OCI-LY7 (cell line): ENCODE measurements around the gene MYOM3. TPM values are rescaled to one million over a fixed set of nuclear protein-coding genes. Genes with fewer than 3 reads are reported as not detected.

Experiments used
- BruUV-seq: library from RNA; stranded (reverse); fragments of 400-500 nt; replicated peaks from 2 replicates; lab custom pipeline; 2021; lab: Mats Ljungman, UMichigan
- CTCF ChIA-PET: fragments of 300-600 bp; sonication (Branson Sonifier 250); formaldehyde crosslinking; loops from one replicate; lab custom pipeline; 2022; ENCODE audit warnings: antibody characterized with exemption; ENCODE audit not compliant: unreplicated experiment; lab: Charles Lee
- POLR2A ChIA-PET: fragments of 300-600 bp; sonication (Branson Sonifier 250); formaldehyde crosslinking; loops from one replicate; lab custom pipeline; 2022; ENCODE audit warnings: antibody characterized with exemption; lab: Charles Lee
- DNase-seq: peaks from one replicate; pipeline ENCODE4 v3.0.0-alpha.2; 2015; ENCODE audit warnings: low spot score
- H2AFZ ChIP-seq: fragments of 200-600 bp; sonication (generic), shearing (Covaris generic); 2 replicates; pipeline ENCODE4 v1.6.1; 2014; ENCODE audit warnings: mild to moderate bottlenecking, antibody characterized with exemption, low read length, moderate library complexity
- H3K27ac ChIP-seq: fragments of 200-600 bp; sonication (generic); 2 replicates; pipeline ENCODE4 v1.5.1; 2014; ENCODE audit warnings: mixed run types, low read depth, mild to moderate bottlenecking, moderate library complexity, low read length, inconsistent platforms; ENCODE audit not compliant: poor library complexity, severe bottlenecking
- H3K36me3 ChIP-seq: fragments of 200-600 bp; sonication (generic); 2 replicates; pipeline ENCODE4 v1.6.1; 2014; ENCODE audit warnings: mild to moderate bottlenecking, antibody characterized with exemption, low read length, moderate library complexity, mixed read lengths; ENCODE audit not compliant: insufficient read depth
- H3K4me1 ChIP-seq: fragments of 200-600 bp; sonication (generic); 2 replicates; pipeline ENCODE4 v1.5.1; 2014; ENCODE audit warnings: mild to moderate bottlenecking, low read length; ENCODE audit not compliant: insufficient read depth, poor library complexity, severe bottlenecking
- H3K4me2 ChIP-seq: fragments of 200-600 bp; sonication (generic); 2 replicates; pipeline ENCODE4 v1.6.1; 2014; ENCODE audit warnings: mild to moderate bottlenecking, low read length
- H3K4me3 ChIP-seq: fragments of 200-600 bp; sonication (generic); 2 replicates; pipeline ENCODE4 v1.5.1; 2014; ENCODE audit warnings: mild to moderate bottlenecking, low read depth, low read length; ENCODE audit not compliant: poor library complexity, severe bottlenecking
- H3K79me2 ChIP-seq: fragments of 200-600 bp; sonication (generic); 2 replicates; pipeline ENCODE4 v1.6.1; 2016; ENCODE audit warnings: low read depth, mild to moderate bottlenecking, low read length, moderate library complexity, mixed read lengths; ENCODE audit not compliant: insufficient read depth
- H3K9me2 ChIP-seq: fragments of 200-600 bp; sonication (generic); 2 replicates; pipeline ENCODE4 v1.6.1; 2016; ENCODE audit warnings: mild to moderate bottlenecking, low read length, mixed read lengths; ENCODE audit not compliant: insufficient read depth
- H3K9me3 ChIP-seq: fragments of 200-600 bp; sonication (generic); 2 replicates; pipeline ENCODE4 v1.6.1; 2014; ENCODE audit warnings: mild to moderate bottlenecking, mixed run types, low read length, mixed read lengths
- H4K20me1 ChIP-seq: fragments of 200-600 bp; sonication (generic); 2 replicates; pipeline ENCODE4 v1.6.1; 2014; ENCODE audit warnings: mild to moderate bottlenecking, antibody characterized with exemption, low read length, moderate library complexity, mixed read lengths; ENCODE audit not compliant: insufficient read depth
- CTCF ChIP-seq: fragments of 200-600 bp; sonication (generic); conservative IDR thresholded peaks from 2 replicates; pipeline ENCODE4 v1.5.1; 2014; ENCODE audit warnings: mild to moderate bottlenecking, antibody characterized with exemption, low read length, moderate library complexity, mixed read lengths
- EZH2phosphoT487 ChIP-seq: fragments of 200-600 bp; sonication (generic); IDR thresholded peaks from 2 replicates; pipeline ENCODE4 v1.6.1; 2018; ENCODE audit warnings: low read depth, borderline replicate concordance, mild to moderate bottlenecking, mixed run types, antibody characterized with exemption, low read length, moderate library complexity, mixed read lengths
- intact Hi-C: fragments of 100-400 bp; cut with micrococcal nuclease; formaldehyde crosslinking; loops from one replicate; pipeline ENCODE4 v1.10.0; 2022; ENCODE audit not compliant: unreplicated experiment
- total RNA-seq, 2 experiments: library from RNA; depleted of rRNA in 1 of 2; stranded (reverse); fragments of >200 nt in 1 of 2; shearing (Covaris generic) in 1 of 2; gene quantifications; 2 replicates each; pipeline ENCODE4 v1.2.3, GENCODE V29; 2014 to 2022

The MYOM3 gene
- total RNA-seq, 2 experiments from 2014 or later, result not detected

- no peaks in the 10 kb centered on the region for H3K36me3 ChIP-seq
- CTCF ChIA-PET, result no interaction called here
- no peak for DNase-seq
- no peak overlapping the region for H3K4me3 ChIP-seq
- no peaks in the 10 kb centered on the region for H3K9me2 ChIP-seq
- intact Hi-C loops, result no loop called here
- H3K79me2 ChIP-seq, result no peaks in the 10 kb centered on the region
- no TSS peak for BruUV-seq
- no peak overlapping the region for H3K27ac ChIP-seq
- no peak overlapping the region for H2AFZ ChIP-seq
- H3K9me3 ChIP-seq, result no peaks in the 10 kb centered on the region
- no peaks in the 10 kb centered on the region for H4K20me1 ChIP-seq
- TF ChIP-seq CTCF, result no peak
- no peak for TF ChIP-seq EZH2phosphoT487
- POLR2A ChIA-PET, result no interaction called here
- no peak overlapping the region for H3K4me2 ChIP-seq
- no peaks in the 10 kb centered on the region for H3K4me1 ChIP-seq
These were observed 49.7 kb downstream of the MYOM3 start for GRCh38 chr1:24062221-24062620.

- ChIA-PET CTCF (no interaction called here), POLR2A (no interaction called here)
- H3K4me1 ChIP-seq, result no peaks in the 10 kb centered on the region
- no peak for DNase-seq
- intact Hi-C loops, result no loop called here
- H4K20me1 ChIP-seq, result no peaks in the 10 kb centered on the region
- no peaks in the 10 kb centered on the region for H3K9me2 ChIP-seq
- no peaks in the 10 kb centered on the region for H3K9me3 ChIP-seq
- no peak overlapping the region for H3K27ac ChIP-seq
- H3K4me2 ChIP-seq, result no peak overlapping the region
- no peaks in the 10 kb centered on the region for H3K79me2 ChIP-seq
- no peak overlapping the region for H2AFZ ChIP-seq
- no TSS peak for BruUV-seq
- TF ChIP-seq CTCF (no peak), EZH2phosphoT487 (no peak)
- H3K4me3 ChIP-seq, result no peak overlapping the region
- no peaks in the 10 kb centered on the region for H3K36me3 ChIP-seq
These were observed 51.5 kb downstream of the MYOM3 start for GRCh38 chr1:24060482-24060881.

- no peaks in the 10 kb centered on the region for H3K9me3 ChIP-seq
- H3K36me3 ChIP-seq, result no peaks in the 10 kb centered on the region
- intact Hi-C loops, result no loop called here
- H2AFZ ChIP-seq, result no peak overlapping the region
- CTCF ChIA-PET, result no interaction called here
- H3K4me3 ChIP-seq, result no peak overlapping the region
- no peak for DNase-seq
- no peaks in the 10 kb centered on the region for H4K20me1 ChIP-seq
- no peaks in the 10 kb centered on the region for H3K9me2 ChIP-seq
- H3K4me1 ChIP-seq, result no peaks in the 10 kb centered on the region
- H3K79me2 ChIP-seq, result no peaks in the 10 kb centered on the region
- no peak overlapping the region for H3K27ac ChIP-seq
- POLR2A ChIA-PET, result interaction anchor here (1.0 kb wide), 1 partner anchor 257 kb away, joined by 3 read pairs; no protein-coding TSS in a partner anchor
- H3K4me2 ChIP-seq, result no peak overlapping the region
- TF ChIP-seq CTCF, result no peak
- TF ChIP-seq EZH2phosphoT487, result no peak
- BruUV-seq, result no TSS peak
These were observed 53.1 kb downstream of the MYOM3 start for GRCh38 chr1:24058671-24059455.
